HepG2 (cell line): ENCODE data around the gene SNRNP48. TPM values are rescaled to one million over a fixed set of nuclear protein-coding genes. Genes with fewer than 3 reads are reported as not detected.
A peak's percentile ranks its signal among the peaks of the same experiment; 100 is the strongest.

Experiments used
- ADNP ChIP-seq: sonication (generic); formaldehyde crosslinking; IDR thresholded peaks from 2 replicates; pipeline ENCODE4 v1.4.0; 2020; ENCODE audit warnings: missing genetic modification reagents
- ETV6 ChIP-seq: sonication (generic); formaldehyde crosslinking; conservative IDR thresholded peaks from 2 replicates; pipeline ENCODE4 v1.4.0; 2020; ENCODE audit warnings: missing genetic modification reagents
- EZH2 ChIP-seq: conservative IDR thresholded peaks from 2 replicates; pipeline ENCODE4 v1.6.1; 2012; ENCODE audit warnings: mild to moderate bottlenecking, low read depth, low read length, moderate library complexity
- FOXA1 ChIP-seq, 2 experiments: fragments of 450-650 bp in 1 of 2; sonication (generic) in 1 of 2; formaldehyde crosslinking in 1 of 2; IDR thresholded peaks; 2 replicates each; pipeline versions ENCODE4 v1.4.0 to v1.6.1; 2016 to 2020; ENCODE audit warnings: missing genetic modification reagents in 1 of 2
- FOXP1 ChIP-seq, 2 experiments: fragments of 450-650 bp in 1 of 2; IDR thresholded peaks; 2 replicates each; pipeline ENCODE4 v1.6.1; 2017 to 2018; ENCODE audit warnings: antibody characterized with exemption in 1 of 2
- HHEX ChIP-seq: IDR thresholded peaks from 2 replicates; pipeline ENCODE4 v1.6.1; 2016; ENCODE audit warnings: control low read depth
- HNRNPLL ChIP-seq: fragments of 200-400 bp; formaldehyde crosslinking; IDR thresholded peaks from 2 replicates; pipeline ENCODE4 v1.6.1; 2017; ENCODE audit warnings: mild to moderate bottlenecking, low read depth, low read length; ENCODE audit not compliant: poor library complexity, severe bottlenecking
- HOXA5 ChIP-seq: sonication (generic); formaldehyde crosslinking; IDR thresholded peaks from 2 replicates; pipeline ENCODE4 v1.4.0; 2020; ENCODE audit warnings: missing genetic modification reagents
- IRF2 ChIP-seq: IDR thresholded peaks from 2 replicates; pipeline ENCODE4 v1.6.1; 2018; ENCODE audit warnings: missing genetic modification reagents, missing compliant biosample characterization
- MAFF ChIP-seq: IDR thresholded peaks from 2 replicates; pipeline ENCODE4 v1.6.1; 2011; ENCODE audit warnings: low read depth, low read length, improper control_type of control experiment
- MTF1 ChIP-seq: sonication (generic); formaldehyde crosslinking; IDR thresholded peaks from 2 replicates; pipeline ENCODE4 v1.5.0; 2020; ENCODE audit warnings: missing genetic modification reagents
- PCBP1 ChIP-seq: fragments of 200-400 bp; formaldehyde crosslinking; IDR thresholded peaks from 2 replicates; pipeline ENCODE4 v1.6.1; 2017; ENCODE audit warnings: mild to moderate bottlenecking, low read depth, low read length, borderline replicate concordance
- SIX4 ChIP-seq: sonication (generic); formaldehyde crosslinking; IDR thresholded peaks from 2 replicates; pipeline ENCODE4 v1.4.0; 2020; ENCODE audit warnings: missing genetic modification reagents
- SP1 ChIP-seq, 2 experiments: fragments of 450-650 bp in 1 of 2; sonication (generic) in 1 of 2; formaldehyde crosslinking in 1 of 2; IDR thresholded peaks; 2 replicates each; pipeline versions ENCODE4 v1.4.0 to v1.6.1; 2016 to 2020; ENCODE audit warnings: missing genetic modification reagents in 1 of 2
- SP5 ChIP-seq: IDR thresholded peaks from 2 replicates; pipeline ENCODE4 v1.6.1; 2016; ENCODE audit warnings: low read depth, borderline replicate concordance
- TGIF2 ChIP-seq: IDR thresholded peaks from 2 replicates; pipeline ENCODE4 v1.6.1; 2016; ENCODE audit warnings: control low read depth, missing compliant biosample characterization
- ZNF335 ChIP-seq: sonication (generic); formaldehyde crosslinking; IDR thresholded peaks from 2 replicates; pipeline ENCODE4 v1.4.0; 2020; ENCODE audit warnings: missing genetic modification reagents
- ZNF570 ChIP-seq: sonication (generic); formaldehyde crosslinking; IDR thresholded peaks from 2 replicates; pipeline ENCODE4 v1.4.0; 2020; ENCODE audit warnings: mild to moderate bottlenecking, missing genetic modification reagents, borderline replicate concordance
- ZNF749 ChIP-seq: sonication (generic); formaldehyde crosslinking; IDR thresholded peaks from 2 replicates; pipeline ENCODE4 v1.8.0; 2022; ENCODE audit warnings: mild to moderate bottlenecking, missing genetic modification reagents, moderate library complexity, borderline replicate concordance
- polyA plus RNA-seq, 8 experiments: library from polyadenylated mRNA; depleted of rRNA in 3 of 8; stranded (reverse) in 7 of 8; unstranded in 1 of 8; fragments of >200 nt; fragmentation: Illumina TruSeq in 4 of 8; extraction: Trizol in 4 of 8; gene quantifications; 2 replicates each; pipeline versions ENCODE4 v1.2.1 to v1.2.3, GENCODE V29; 2011 to 2016; ENCODE audit warnings: low read depth in 4 of 8, missing spikeins in 1 of 8, mixed read lengths in 1 of 8; ENCODE audit not compliant: insufficient read depth in 1 of 8
- total RNA-seq, 5 experiments: library from RNA; depleted of rRNA; stranded (reverse); fragments of >200 nt; fragmentation: Illumina TruSeq; extraction: Trizol; gene quantifications; 2 replicates each; pipeline ENCODE4 v1.2.3, GENCODE V29; 2016; ENCODE audit warnings: low read depth in 1 of 5
- TF ChIP-seq, protein P1 (sequence below): sonication (generic); formaldehyde crosslinking; IDR thresholded peaks from 2 replicates; pipeline ENCODE4 v1.4.0; 2020; ENCODE audit warnings: mild to moderate bottlenecking, missing genetic modification reagents
- TF ChIP-seq, protein P2 (sequence below): sonication (generic); formaldehyde crosslinking; IDR thresholded peaks from 2 replicates; pipeline ENCODE4 v1.5.1; 2020; ENCODE audit warnings: missing genetic modification reagents, mild to moderate bottlenecking, borderline replicate concordance
- TF ChIP-seq, protein P3 (sequence below): IDR thresholded peaks from 2 replicates; pipeline ENCODE4 v1.6.1; 2012; ENCODE audit warnings: inconsistent platforms
- TF ChIP-seq, protein P4 (sequence below): sonication (generic); formaldehyde crosslinking; conservative IDR thresholded peaks from 2 replicates; pipeline ENCODE4 v1.4.0; 2020; ENCODE audit warnings: mild to moderate bottlenecking, missing genetic modification reagents, moderate library complexity

Gene SNRNP48
- total and polyA plus RNA-seq, 2 of the 13 experiments (the other 11 are each of a cell fraction or from before 2014, with no cell fraction given) = 17.5 to 47.5 TPM

DNA sequence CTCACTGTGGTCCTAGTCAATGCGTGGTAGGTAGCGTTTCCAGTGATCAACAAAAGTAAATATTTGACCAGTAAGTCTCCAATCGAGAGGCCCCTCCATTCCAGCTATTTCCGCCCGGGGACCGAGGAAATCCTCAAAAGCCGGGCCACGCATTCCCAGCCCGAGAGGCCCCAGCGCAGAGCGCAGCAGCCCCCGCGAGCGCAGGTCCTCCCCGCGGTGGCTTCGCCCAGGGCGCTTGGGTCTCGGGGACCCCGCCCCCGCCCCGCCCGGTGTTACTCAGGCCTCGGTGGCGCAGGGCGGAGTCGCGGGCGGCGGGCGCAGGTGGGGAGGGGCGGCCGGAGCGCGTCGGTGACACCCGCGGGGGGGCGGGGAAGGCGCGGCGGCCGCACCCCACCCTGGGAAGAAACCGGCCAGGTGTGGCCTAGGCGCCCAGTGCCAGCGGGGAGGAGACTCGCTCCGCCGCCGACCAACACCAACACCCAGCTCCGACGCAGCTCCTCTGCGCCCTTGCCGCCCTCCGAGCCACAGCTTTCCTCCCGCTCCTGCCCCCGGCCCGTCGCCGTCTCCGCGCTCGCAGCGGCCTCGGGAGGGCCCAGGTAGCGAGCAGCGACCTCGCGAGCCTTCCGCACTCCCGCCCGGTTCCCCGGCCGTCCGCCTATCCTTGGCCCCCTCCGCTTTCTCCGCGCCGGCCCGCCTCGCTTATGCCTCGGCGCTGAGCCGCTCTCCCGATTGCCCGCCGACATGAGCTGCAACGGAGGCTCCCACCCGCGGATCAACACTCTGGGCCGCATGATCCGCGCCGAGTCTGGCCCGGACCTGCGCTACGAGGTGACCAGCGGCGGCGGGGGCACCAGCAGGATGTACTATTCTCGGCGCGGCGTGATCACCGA is 48.6 kb upstream of the SNRNP48 start, which contains the start of gene DSP (continued):
- TF ChIP-seq ZNF749 (CRISPR knock-in tag) = peak; percentile 95
- TF ChIP-seq, protein P1, sequence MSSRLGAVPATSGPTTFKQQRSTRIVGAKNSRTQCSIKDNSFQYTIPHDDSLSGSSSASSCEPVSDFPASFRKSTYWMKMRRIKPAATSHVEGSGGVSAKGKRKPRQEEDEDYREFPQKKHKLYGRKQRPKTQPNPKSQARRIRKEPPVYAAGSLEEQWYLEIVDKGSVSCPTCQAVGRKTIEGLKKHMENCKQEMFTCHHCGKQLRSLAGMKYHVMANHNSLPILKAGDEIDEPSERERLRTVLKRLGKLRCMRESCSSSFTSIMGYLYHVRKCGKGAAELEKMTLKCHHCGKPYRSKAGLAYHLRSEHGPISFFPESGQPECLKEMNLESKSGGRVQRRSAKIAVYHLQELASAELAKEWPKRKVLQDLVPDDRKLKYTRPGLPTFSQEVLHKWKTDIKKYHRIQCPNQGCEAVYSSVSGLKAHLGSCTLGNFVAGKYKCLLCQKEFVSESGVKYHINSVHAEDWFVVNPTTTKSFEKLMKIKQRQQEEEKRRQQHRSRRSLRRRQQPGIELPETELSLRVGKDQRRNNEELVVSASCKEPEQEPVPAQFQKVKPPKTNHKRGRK (CRISPR knock-in tag) = no peak
- peak; percentile 58; the same call in 1 of the 2 replicates for TF ChIP-seq ZNF335 (CRISPR knock-in tag)
- no peak for TF ChIP-seq FOXP1 (IDR thresholded peaks at IDR 0.05)
- peak; percentile 88 for TF ChIP-seq FOXP1 (CRISPR knock-in tag; IDR thresholded peaks at IDR 0.05)
- 0 out of 2 replicates have a peak, but pooled peaks have one; percentile 9 for TF ChIP-seq PCBP1
- TF ChIP-seq HOXA5 = peak; percentile 89; the same call in 1 of the 2 replicates
- no peak; the same call in 1 of the 2 replicates for TF ChIP-seq MTF1 (CRISPR knock-in tag)
- TF ChIP-seq, protein P2, sequence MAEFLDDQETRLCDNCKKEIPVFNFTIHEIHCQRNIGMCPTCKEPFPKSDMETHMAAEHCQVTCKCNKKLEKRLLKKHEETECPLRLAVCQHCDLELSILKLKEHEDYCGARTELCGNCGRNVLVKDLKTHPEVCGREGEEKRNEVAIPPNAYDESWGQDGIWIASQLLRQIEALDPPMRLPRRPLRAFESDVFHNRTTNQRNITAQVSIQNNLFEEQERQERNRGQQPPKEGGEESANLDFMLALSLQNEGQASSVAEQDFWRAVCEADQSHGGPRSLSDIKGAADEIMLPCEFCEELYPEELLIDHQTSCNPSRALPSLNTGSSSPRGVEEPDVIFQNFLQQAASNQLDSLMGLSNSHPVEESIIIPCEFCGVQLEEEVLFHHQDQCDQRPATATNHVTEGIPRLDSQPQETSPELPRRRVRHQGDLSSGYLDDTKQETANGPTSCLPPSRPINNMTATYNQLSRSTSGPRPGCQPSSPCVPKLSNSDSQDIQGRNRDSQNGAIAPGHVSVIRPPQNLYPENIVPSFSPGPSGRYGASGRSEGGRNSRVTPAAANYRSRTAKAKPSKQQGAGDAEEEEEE (CRISPR knock-in tag) = 0 out of 2 replicates have a peak, but pooled peaks have one; percentile 27
- no peak for TF ChIP-seq SP1 (IDR thresholded peaks at IDR 0.05)
- TF ChIP-seq SP1 (CRISPR knock-in tag; IDR thresholded peaks at IDR 0.05) = peak; percentile 80
- peak; percentile 87 for TF ChIP-seq HNRNPLL
- TF ChIP-seq TGIF2 (CRISPR knock-in tag) = no peak
- no peak for TF ChIP-seq MAFF
- peak; percentile 98 for TF ChIP-seq SP5 (CRISPR knock-in tag)
- TF ChIP-seq EZH2 = no peak
- no peak for TF ChIP-seq ADNP
- TF ChIP-seq HHEX (CRISPR knock-in tag) = peak; percentile 79
- TF ChIP-seq, protein P3, sequence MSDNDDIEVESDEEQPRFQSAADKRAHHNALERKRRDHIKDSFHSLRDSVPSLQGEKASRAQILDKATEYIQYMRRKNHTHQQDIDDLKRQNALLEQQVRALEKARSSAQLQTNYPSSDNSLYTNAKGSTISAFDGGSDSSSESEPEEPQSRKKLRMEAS = peak; percentile 76
- TF ChIP-seq SIX4 (CRISPR knock-in tag) = peak; percentile 84
- TF ChIP-seq, protein P4, sequence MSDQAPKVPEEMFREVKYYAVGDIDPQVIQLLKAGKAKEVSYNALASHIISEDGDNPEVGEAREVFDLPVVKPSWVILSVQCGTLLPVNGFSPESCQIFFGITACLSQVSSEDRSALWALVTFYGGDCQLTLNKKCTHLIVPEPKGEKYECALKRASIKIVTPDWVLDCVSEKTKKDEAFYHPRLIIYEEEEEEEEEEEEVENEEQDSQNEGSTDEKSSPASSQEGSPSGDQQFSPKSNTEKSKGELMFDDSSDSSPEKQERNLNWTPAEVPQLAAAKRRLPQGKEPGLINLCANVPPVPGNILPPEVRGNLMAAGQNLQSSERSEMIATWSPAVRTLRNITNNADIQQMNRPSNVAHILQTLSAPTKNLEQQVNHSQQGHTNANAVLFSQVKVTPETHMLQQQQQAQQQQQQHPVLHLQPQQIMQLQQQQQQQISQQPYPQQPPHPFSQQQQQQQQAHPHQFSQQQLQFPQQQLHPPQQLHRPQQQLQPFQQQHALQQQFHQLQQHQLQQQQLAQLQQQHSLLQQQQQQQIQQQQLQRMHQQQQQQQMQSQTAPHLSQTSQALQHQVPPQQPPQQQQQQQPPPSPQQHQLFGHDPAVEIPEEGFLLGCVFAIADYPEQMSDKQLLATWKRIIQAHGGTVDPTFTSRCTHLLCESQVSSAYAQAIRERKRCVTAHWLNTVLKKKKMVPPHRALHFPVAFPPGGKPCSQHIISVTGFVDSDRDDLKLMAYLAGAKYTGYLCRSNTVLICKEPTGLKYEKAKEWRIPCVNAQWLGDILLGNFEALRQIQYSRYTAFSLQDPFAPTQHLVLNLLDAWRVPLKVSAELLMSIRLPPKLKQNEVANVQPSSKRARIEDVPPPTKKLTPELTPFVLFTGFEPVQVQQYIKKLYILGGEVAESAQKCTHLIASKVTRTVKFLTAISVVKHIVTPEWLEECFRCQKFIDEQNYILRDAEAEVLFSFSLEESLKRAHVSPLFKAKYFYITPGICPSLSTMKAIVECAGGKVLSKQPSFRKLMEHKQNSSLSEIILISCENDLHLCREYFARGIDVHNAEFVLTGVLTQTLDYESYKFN (CRISPR knock-in tag) = peak; percentile 95
- no peak for TF ChIP-seq FOXA1 (IDR thresholded peaks at IDR 0.05)
- TF ChIP-seq FOXA1 (CRISPR knock-in tag; IDR thresholded peaks at IDR 0.05) = peak; percentile 85
- peak; percentile 90; the same call in 1 of the 2 replicates for TF ChIP-seq IRF2 (CRISPR knock-in tag)
- no peak for TF ChIP-seq ZNF570 (CRISPR knock-in tag)
- peak; percentile 90 for TF ChIP-seq ETV6 (CRISPR knock-in tag)
